Endodermal cell (in vitro differentiated cells): ENCODE data around the gene PLA2G4A. TPM values are rescaled to one million over a fixed set of nuclear protein-coding genes. Genes with fewer than 3 reads are reported as not detected.

Source experiments
- DNase-seq: peaks from one replicate; pipeline ENCODE4 v3.0.0-alpha.2; 2017
- H3K27ac ChIP-seq: 2 replicates; pipeline ENCODE4 v1.5.1; 2013; ENCODE audit warnings: mild to moderate bottlenecking, low read depth, low read length, moderate library complexity
- H3K27me3 ChIP-seq: 2 replicates; pipeline ENCODE4 v1.6.1; 2013; ENCODE audit warnings: mild to moderate bottlenecking, low read length, moderate library complexity; ENCODE audit not compliant: insufficient read depth, control insufficient read depth, poor library complexity, severe bottlenecking
- H3K36me3 ChIP-seq: 2 replicates; pipeline ENCODE4 v1.7.0; 2013; ENCODE audit warnings: mild to moderate bottlenecking, low read length, moderate library complexity; ENCODE audit not compliant: control insufficient read depth, insufficient read depth
- H3K4me1 ChIP-seq: one replicate; pipeline ENCODE4 v1.7.0; 2013; ENCODE audit warnings: low read length; ENCODE audit not compliant: control insufficient read depth, insufficient read depth
- H3K4me3 ChIP-seq: 2 replicates; pipeline ENCODE4 v1.5.1; 2013; ENCODE audit warnings: mild to moderate bottlenecking, low read length, moderate library complexity
- H3K9ac ChIP-seq: 2 replicates; pipeline ENCODE4 v1.6.1; 2013; ENCODE audit warnings: mild to moderate bottlenecking, low read length, moderate library complexity; ENCODE audit not compliant: poor library complexity, severe bottlenecking; ENCODE audit errors: extremely low read depth
- H3K9me3 ChIP-seq: 2 replicates; pipeline ENCODE4 v1.6.1; 2013; ENCODE audit warnings: mild to moderate bottlenecking, low read length, moderate library complexity; ENCODE audit not compliant: control insufficient read depth
- H3K27ac Mint-ChIP-seq: 2 replicates; pipeline ENCODE4 v1.8.0; 2020; ENCODE audit warnings: mixed read lengths
- H3K27me3 Mint-ChIP-seq: 2 replicates; pipeline ENCODE4 v1.8.0; 2021; ENCODE audit warnings: mild to moderate bottlenecking, mixed read lengths; ENCODE audit not compliant: insufficient read depth
- H3K36me3 Mint-ChIP-seq: 2 replicates; pipeline ENCODE4 v1.8.0; 2020; ENCODE audit warnings: low read depth, mixed read lengths
- H3K4me1 Mint-ChIP-seq: 2 replicates; pipeline ENCODE4 v1.8.0; 2020; ENCODE audit warnings: mixed read lengths
- H3K4me3 Mint-ChIP-seq: 2 replicates; pipeline ENCODE4 v1.8.0; 2020; ENCODE audit warnings: mild to moderate bottlenecking, moderate library complexity, mixed read lengths
- H3K9me3 Mint-ChIP-seq: 2 replicates; pipeline ENCODE4 v1.8.0; 2020; ENCODE audit warnings: mild to moderate bottlenecking, mixed read lengths
- WGBS, 2 experiments: methylation state at CpG; one replicate each; pipeline versions ENCODE4 v1.1.5 to v1.1.7; 2013; ENCODE audit warnings: missing lambda C conversion rate in 2 of 2, mixed read lengths in 1 of 2; ENCODE audit not compliant: insufficient coverage in 1 of 2, insufficient read length in 1 of 2; 5-methylcytosine and 5-hydroxymethylcytosine counted together
- total RNA-seq, 2 donors: library from RNA; stranded (reverse); fragmentation: NEBNext Ultra II Directional in 1 of 2; extraction: Animal tissue kit (Norgen Biotek cat#: 25700) in 1 of 2; gene quantifications; 2 replicates in 1 of 2; 3 replicates in 1 of 2; pipeline ENCODE4 v1.2.1, GENCODE V29; 2021
- TF ChIP-seq, protein P1 (sequence below): fragments of 200-600 bp; sonication (generic); conservative IDR thresholded peaks from 2 replicates; pipeline ENCODE4 v1.5.0; 2021; ENCODE audit warnings: antibody characterized with exemption, mild to moderate bottlenecking

PLA2G4A gene
- total RNA-seq, 2 donors from 2014 or later = 0.35 to 1.2 TPM

DNA sequence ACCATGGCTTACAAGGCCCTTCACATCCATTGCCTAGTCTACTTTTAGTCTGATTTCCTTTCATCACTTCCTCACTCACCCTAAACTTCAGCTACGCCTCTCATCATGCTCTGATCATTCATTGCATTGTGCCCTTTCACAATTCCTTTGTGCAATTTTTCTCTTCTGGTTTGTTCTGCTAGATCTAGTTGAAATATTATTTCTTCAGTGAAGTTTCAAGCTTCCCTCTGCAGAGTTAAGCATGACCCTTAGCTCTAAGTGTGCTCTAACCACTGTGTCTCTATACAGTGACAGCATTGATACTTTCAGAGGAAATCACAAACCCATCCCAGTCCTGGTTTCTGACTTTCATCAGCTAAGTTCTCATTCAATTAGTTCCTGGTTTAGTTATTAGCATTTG, 166.1 kb downstream of the PLA2G4A start:
- H3K9ac ChIP-seq = no peak overlapping the region
- Mint-ChIP-seq H3K27ac (no peak overlapping the region), H3K4me3 (no peak overlapping the region), H3K9me3 (no peaks in the 10 kb centered on the region), H3K27me3 (no peaks in the 10 kb centered on the region), H3K4me1 (peaks cover 4% of the 10 kb centered on the region), H3K36me3 (no peaks in the 10 kb centered on the region)
- no peaks in the 10 kb centered on the region for H3K4me1 ChIP-seq
- DNase-seq = no peak
- no peak overlapping the region for H3K4me3 ChIP-seq
- no peak overlapping the region for H3K27ac ChIP-seq
- WGBS, 2 experiments = 85 to 89% methylated on average over 1 of the region's 1 CpG
- TF ChIP-seq, protein P1, sequence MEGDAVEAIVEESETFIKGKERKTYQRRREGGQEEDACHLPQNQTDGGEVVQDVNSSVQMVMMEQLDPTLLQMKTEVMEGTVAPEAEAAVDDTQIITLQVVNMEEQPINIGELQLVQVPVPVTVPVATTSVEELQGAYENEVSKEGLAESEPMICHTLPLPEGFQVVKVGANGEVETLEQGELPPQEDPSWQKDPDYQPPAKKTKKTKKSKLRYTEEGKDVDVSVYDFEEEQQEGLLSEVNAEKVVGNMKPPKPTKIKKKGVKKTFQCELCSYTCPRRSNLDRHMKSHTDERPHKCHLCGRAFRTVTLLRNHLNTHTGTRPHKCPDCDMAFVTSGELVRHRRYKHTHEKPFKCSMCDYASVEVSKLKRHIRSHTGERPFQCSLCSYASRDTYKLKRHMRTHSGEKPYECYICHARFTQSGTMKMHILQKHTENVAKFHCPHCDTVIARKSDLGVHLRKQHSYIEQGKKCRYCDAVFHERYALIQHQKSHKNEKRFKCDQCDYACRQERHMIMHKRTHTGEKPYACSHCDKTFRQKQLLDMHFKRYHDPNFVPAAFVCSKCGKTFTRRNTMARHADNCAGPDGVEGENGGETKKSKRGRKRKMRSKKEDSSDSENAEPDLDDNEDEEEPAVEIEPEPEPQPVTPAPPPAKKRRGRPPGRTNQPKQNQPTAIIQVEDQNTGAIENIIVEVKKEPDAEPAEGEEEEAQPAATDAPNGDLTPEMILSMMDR = no peak
- no peaks in the 10 kb centered on the region for H3K9me3 ChIP-seq
- no peaks in the 10 kb centered on the region for H3K27me3 ChIP-seq
- H3K36me3 ChIP-seq = no peaks in the 10 kb centered on the region

DNA sequence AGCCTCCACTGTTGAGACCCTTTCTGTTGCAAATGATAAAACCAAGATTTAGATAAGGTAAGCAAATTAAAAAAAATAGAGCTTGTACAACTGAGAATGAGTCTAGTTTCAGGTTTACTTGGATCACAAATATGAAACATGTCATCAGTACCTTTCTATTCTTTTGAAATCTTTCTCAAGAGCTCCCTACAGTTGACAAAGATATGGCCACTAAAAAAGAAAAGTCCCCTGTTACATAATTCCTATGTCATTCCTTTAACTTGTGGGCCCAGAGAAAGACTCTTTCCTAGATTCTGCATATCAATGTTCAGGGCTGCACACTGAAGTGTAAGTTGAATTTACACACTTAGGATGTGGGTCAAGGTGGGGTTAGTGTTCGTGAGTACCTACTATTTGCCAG, 168.1 kb downstream of the PLA2G4A start:
- TF ChIP-seq, protein P1 = no peak
- Mint-ChIP-seq H3K4me1 (peaks cover 4% of the 10 kb centered on the region), H3K36me3 (no peaks in the 10 kb centered on the region), H3K9me3 (no peaks in the 10 kb centered on the region), H3K4me3 (no peak overlapping the region), H3K27ac (no peak overlapping the region), H3K27me3 (no peaks in the 10 kb centered on the region)
- no peaks in the 10 kb centered on the region for H3K36me3 ChIP-seq
- no peak for DNase-seq
- H3K4me3 ChIP-seq = no peak overlapping the region
- no peaks in the 10 kb centered on the region for H3K27me3 ChIP-seq
- no peaks in the 10 kb centered on the region for H3K4me1 ChIP-seq
- no peak overlapping the region for H3K9ac ChIP-seq
- H3K27ac ChIP-seq = no peak overlapping the region
- no peaks in the 10 kb centered on the region for H3K9me3 ChIP-seq
- WGBS, 2 experiments = 83% methylated on average over 1 of the region's 1 CpG; no CpG with 5 or more reads in 1 of the 2 experiments

DNA sequence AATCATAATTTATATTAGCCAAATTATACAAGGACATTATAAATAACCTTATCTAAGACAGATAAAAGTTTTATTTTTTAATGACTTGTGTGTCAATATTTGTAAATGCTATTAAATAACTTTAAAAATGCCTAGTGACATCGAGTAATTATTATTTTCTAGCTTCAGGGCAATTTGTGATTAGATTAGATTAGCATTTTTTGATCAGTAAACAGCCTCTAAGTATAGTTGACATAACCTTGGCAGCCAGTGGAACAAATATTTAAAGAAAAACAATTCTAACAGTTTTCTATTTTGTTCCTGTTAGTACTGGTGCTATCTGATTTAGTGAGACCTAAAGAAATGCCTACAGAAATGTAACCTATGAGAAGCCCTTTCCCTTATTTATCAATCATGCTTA, 169.1 kb downstream of the PLA2G4A start:
- Histone ChIP-seq H3K36me3 (no peaks in the 10 kb centered on the region), H3K9ac (no peak overlapping the region), H3K27me3 (no peaks in the 10 kb centered on the region), H3K27ac (no peak overlapping the region), H3K4me1 (no peaks in the 10 kb centered on the region), H3K4me3 (no peak overlapping the region), H3K9me3 (peaks cover 8% of the 10 kb centered on the region)
- H3K27ac Mint-ChIP-seq = no peak overlapping the region
- TF ChIP-seq, protein P1 = no peak
- WGBS, 2 experiments = 96% methylated on average over 1 of the region's 1 CpG; no CpG with 5 or more reads in 1 of the 2 experiments
- H3K4me3 Mint-ChIP-seq = no peak overlapping the region
- H3K36me3 Mint-ChIP-seq = no peaks in the 10 kb centered on the region
- no peak for DNase-seq
- H3K9me3 Mint-ChIP-seq = peaks cover 7% of the 10 kb centered on the region
- H3K27me3 Mint-ChIP-seq = no peaks in the 10 kb centered on the region
- peaks cover 4% of the 10 kb centered on the region for H3K4me1 Mint-ChIP-seq
